ENCODE data around the gene GABRG3.

The GABRG3 gene

GRCh38 chr15:27479296-27480140 is 508.5 kb downstream of the GABRG3 start:
- H3K9me3 ChIP-seq (ENCODE audit: low read length), result peaks cover 1% of the 10 kb centered on the region
- no peaks in the 10 kb centered on the region for H3K27me3 ChIP-seq (ENCODE audit: insufficient read depth, low read length)
- H3K36me3 ChIP-seq (ENCODE audit: insufficient read depth, low read length), result no peaks in the 10 kb centered on the region
- H3K4me1 ChIP-seq (ENCODE audit: insufficient read depth, low read length), result peaks cover 21% of the 10 kb centered on the region
- H2AFZ ChIP-seq (ENCODE audit: low read depth, low read length), result no peak overlapping the region
- no peak overlapping the region for H3K4me3 ChIP-seq (ENCODE audit: low read length)

DNA sequence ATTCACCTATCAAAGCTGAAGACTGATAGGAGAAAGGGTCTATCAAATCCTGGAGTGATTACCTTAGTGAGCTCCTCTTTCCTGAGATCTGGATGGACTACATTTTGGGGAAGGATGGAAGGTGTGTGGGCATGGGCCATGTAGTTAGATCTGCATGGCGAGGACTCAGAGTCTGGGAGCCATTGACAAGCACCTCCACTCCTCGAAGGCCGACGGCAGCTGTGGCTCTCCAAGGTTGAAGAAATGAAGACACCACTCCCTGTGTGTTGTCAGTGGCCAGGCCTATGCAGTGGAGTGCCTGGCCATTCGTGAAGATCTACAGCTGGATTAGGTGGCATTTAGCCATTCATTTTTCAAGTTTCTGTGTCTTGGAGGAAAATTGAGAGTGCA is 509.2 kb downstream of the GABRG3 start:
- H3K27me3 ChIP-seq (ENCODE audit: insufficient read depth, low read length), result no peaks in the 10 kb centered on the region
- peaks cover 1% of the 10 kb centered on the region for H3K9me3 ChIP-seq (ENCODE audit: low read length)
- H2AFZ ChIP-seq (ENCODE audit: low read depth, low read length), result no peak overlapping the region
- no peak overlapping the region for H3K4me3 ChIP-seq (ENCODE audit: low read length)
- H3K36me3 ChIP-seq (ENCODE audit: insufficient read depth, low read length), result no peaks in the 10 kb centered on the region
- H3K4me1 ChIP-seq (ENCODE audit: insufficient read depth, low read length), result peaks cover 21% of the 10 kb centered on the region

- H3K4me3 ChIP-seq (ENCODE audit: low read length), result no peak overlapping the region
- H3K36me3 ChIP-seq (ENCODE audit: insufficient read depth, low read length), result no peaks in the 10 kb centered on the region
- no peaks in the 10 kb centered on the region for H3K27me3 ChIP-seq (ENCODE audit: insufficient read depth, low read length)
- no peak overlapping the region for H2AFZ ChIP-seq (ENCODE audit: low read depth, low read length)
- H3K4me1 ChIP-seq (ENCODE audit: insufficient read depth, low read length), result peaks cover 21% of the 10 kb centered on the region
- peaks cover 1% of the 10 kb centered on the region for H3K9me3 ChIP-seq (ENCODE audit: low read length)
Measured at GRCh38 chr15:27480642-27481041, 509.7 kb downstream of the GABRG3 start.

DNA sequence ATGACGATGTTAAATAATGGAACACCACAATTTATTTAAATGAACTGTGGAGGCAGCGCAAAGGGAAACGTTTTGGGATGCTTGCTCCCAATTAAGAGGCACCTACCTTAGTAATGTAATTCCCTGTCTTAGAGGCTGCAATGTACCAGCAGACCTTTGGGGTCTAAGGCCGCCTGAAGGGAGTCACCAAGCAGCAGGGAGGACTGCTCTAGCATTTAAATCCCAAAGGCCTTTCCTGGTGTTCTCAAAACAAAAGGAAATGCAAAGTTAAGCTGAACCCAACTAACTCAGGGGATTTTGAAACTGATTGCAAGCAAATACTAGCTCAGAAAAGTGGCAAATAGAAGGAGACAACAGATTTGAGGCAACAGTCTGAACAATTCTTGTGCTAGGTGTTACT is 510.8 kb downstream of the GABRG3 start:
- Histone ChIP-seq H2AFZ (ENCODE audit: low read depth, low read length) (no peak overlapping the region), H3K9me3 (ENCODE audit: low read length) (peaks cover 1% of the 10 kb centered on the region), H3K27me3 (ENCODE audit: insufficient read depth, low read length) (no peaks in the 10 kb centered on the region), H3K4me3 (ENCODE audit: low read length) (no peak overlapping the region), H3K36me3 (ENCODE audit: insufficient read depth, low read length) (no peaks in the 10 kb centered on the region), H3K4me1 (ENCODE audit: insufficient read depth, low read length) (peaks cover 21% of the 10 kb centered on the region)

DNA sequence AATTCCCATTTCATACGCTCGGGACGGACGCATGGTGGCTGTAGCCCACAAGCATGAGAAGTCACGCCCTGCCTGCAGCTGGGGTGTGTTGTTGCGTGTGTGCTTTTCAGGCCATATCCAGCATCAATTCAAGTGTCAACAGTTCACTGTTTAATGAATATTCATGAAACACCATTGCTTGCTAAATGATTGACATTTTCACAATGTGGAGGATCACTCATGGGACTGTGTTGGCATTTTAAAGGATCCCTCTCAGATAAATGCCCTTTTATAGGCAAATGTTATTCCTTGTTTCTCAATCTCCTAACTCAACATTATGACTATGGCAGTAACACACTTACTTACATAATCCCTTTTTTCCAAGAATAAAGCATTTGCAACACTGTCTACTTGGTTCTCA is 511.3 kb downstream of the GABRG3 start:
- Histone ChIP-seq H3K4me3 (ENCODE audit: low read length) (no peak overlapping the region), H3K36me3 (ENCODE audit: insufficient read depth, low read length) (no peaks in the 10 kb centered on the region), H3K9me3 (ENCODE audit: low read length) (peaks cover 1% of the 10 kb centered on the region), H3K27me3 (ENCODE audit: insufficient read depth, low read length) (no peaks in the 10 kb centered on the region), H3K4me1 (ENCODE audit: insufficient read depth, low read length) (peaks cover 21% of the 10 kb centered on the region), H2AFZ (ENCODE audit: low read depth, low read length) (no peak overlapping the region)

- Histone ChIP-seq H3K4me1 (ENCODE audit: insufficient read depth, low read length) (peaks cover 21% of the 10 kb centered on the region), H3K36me3 (ENCODE audit: insufficient read depth, low read length) (no peaks in the 10 kb centered on the region), H3K27me3 (ENCODE audit: insufficient read depth, low read length) (no peaks in the 10 kb centered on the region), H2AFZ (ENCODE audit: low read depth, low read length) (no peak overlapping the region), H3K9me3 (ENCODE audit: low read length) (peaks cover 1% of the 10 kb centered on the region), H3K4me3 (ENCODE audit: low read length) (no peak overlapping the region)
Measured at GRCh38 chr15:27483124-27483523, 512.1 kb downstream of the GABRG3 start.

DNA sequence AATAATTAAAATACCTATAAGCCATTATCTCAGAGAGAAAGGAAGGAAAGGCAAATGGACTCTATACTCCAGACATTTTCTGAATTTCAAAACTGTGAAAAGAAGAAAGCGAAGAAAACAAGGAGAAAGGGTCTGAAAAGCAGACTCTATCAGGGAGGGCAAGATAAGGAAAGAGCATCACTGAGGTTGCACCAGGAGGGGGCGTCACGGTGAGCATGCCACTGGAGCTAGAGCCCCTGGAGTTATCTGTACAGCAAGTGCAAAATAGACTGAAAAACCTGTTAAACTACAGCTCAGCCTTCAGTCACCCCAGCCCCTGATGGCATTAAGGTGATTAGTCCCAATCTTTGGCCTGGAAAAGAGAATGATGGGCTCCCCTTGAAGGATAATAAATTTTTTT is 514.3 kb downstream of the GABRG3 start:
- H3K4me1 ChIP-seq (ENCODE audit: insufficient read depth, low read length), result peaks cover 21% of the 10 kb centered on the region
- no peak overlapping the region for H2AFZ ChIP-seq (ENCODE audit: low read depth, low read length)
- H3K36me3 ChIP-seq (ENCODE audit: insufficient read depth, low read length), result no peaks in the 10 kb centered on the region
- H3K4me3 ChIP-seq (ENCODE audit: low read length), result no peak overlapping the region
- H3K9me3 ChIP-seq (ENCODE audit: low read length), result no peaks in the 10 kb centered on the region
- no peaks in the 10 kb centered on the region for H3K27me3 ChIP-seq (ENCODE audit: insufficient read depth, low read length)

- H3K4me3 ChIP-seq (ENCODE audit: low read length), result no peak overlapping the region
- H2AFZ ChIP-seq (ENCODE audit: low read depth, low read length), result no peak overlapping the region
- no peaks in the 10 kb centered on the region for H3K36me3 ChIP-seq (ENCODE audit: insufficient read depth, low read length)
- H3K9me3 ChIP-seq (ENCODE audit: low read length), result no peaks in the 10 kb centered on the region
- no peaks in the 10 kb centered on the region for H3K27me3 ChIP-seq (ENCODE audit: insufficient read depth, low read length)
- peaks cover 21% of the 10 kb centered on the region for H3K4me1 ChIP-seq (ENCODE audit: insufficient read depth, low read length)
Measured at GRCh38 chr15:27486051-27486450, 515.1 kb downstream of the GABRG3 start.

DNA sequence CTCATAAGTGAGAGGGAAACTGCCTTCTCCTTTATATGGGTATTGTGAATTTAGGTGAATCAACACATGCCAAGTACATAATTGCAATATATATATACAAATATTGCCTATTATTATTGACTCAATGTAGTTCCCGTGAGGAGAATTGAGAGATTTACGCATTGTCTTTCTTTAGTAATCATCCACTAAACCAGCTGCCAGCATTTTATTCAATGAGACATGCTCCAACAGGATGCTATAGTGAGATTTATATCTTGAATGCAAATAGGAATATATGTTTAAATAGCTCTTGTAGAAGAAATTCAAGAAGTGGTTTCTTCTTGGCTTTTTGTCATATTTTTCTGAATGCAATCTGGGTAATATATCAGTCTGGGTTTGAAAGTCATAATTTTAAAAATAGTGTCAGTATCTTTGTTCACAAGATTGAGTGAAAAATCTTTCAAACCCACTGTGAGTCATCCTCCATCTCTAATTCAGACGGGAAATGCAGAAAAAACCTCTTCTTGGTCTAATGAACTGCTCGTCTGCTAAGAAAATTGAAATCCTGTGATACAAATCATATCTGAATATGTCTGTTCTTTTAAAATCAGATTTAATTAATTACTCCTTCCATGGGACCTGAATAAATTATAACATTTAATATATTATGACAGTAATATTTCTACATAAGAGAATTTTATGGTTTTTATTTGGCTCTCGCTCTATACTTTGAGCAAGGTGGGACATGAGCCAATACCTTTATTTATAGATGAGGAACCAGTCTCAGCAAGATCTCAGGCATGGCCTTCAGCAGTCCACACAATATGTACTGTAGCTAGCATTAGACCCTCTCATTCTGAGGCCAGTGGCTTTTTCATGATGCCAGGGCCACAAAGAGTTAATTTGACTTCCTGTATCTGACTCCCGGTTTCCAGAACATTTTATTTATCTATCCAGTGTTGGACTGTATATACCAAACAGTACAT is 516.0 kb downstream of the GABRG3 start:
- Histone ChIP-seq H2AFZ (ENCODE audit: low read depth, low read length) (no peak overlapping the region), H3K36me3 (ENCODE audit: insufficient read depth, low read length) (no peaks in the 10 kb centered on the region), H3K9me3 (ENCODE audit: low read length) (no peaks in the 10 kb centered on the region), H3K27me3 (ENCODE audit: insufficient read depth, low read length) (no peaks in the 10 kb centered on the region), H3K4me1 (ENCODE audit: insufficient read depth, low read length) (peaks cover 16% of the 10 kb centered on the region), H3K4me3 (ENCODE audit: low read length) (no peak overlapping the region)

DNA sequence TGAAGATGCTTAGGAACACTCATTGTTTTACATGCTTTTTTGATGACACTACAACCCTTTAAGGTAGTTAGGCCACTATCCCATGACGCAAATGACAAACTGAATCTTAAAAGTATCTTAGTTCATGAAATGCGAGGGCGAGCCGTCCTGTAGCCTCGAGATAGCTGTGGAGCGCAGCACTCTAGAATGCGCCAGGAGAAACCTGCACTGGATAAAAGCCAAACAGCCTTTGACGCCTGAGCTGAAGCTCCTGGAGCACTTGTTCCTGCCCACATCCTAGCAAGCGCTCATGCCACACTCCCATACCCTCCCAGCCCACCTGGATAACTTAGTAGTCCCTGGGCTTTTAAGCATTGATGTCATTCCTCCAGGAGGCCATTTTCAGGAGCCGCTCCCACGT is 516.9 kb downstream of the GABRG3 start:
- Histone ChIP-seq H3K9me3 (ENCODE audit: low read length) (no peaks in the 10 kb centered on the region), H3K4me3 (ENCODE audit: low read length) (no peak overlapping the region), H3K27me3 (ENCODE audit: insufficient read depth, low read length) (no peaks in the 10 kb centered on the region), H3K4me1 (ENCODE audit: insufficient read depth, low read length) (peaks cover 8% of the 10 kb centered on the region), H2AFZ (ENCODE audit: low read depth, low read length) (no peak overlapping the region), H3K36me3 (ENCODE audit: insufficient read depth, low read length) (no peaks in the 10 kb centered on the region)

DNA sequence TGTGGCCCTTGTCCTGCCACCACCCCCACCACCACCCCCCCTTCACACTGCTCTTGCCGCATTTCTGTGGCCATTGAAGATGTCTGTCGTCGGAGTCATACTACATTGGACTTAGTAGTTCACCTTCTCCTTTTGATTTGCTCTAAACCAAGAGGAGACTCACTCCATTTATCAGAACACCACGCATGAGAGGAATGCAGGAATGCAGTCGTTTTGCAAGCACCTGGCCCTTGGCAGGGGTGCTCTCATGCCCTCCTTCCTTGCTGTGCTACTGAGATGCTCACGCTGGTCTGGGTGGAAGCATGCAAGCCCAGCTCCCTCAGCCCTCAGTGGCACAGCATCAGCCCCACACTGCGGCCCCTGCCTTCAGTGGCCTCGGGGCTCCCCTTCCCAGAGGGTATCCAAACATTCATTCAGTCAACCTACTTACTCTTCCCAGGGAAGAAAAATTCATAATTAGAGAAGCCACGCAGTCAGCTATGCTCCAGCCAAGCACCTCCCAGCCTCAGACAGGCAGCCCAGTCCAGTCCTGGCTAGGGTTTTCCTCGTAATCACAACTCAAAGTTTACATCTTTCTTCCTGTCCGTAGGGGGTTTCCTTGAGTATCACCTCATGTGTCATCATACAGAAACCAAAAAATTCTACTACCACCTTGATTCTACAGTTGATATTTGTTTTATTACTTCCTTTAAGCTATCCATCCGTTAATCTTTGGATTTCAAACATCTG is 520.0 kb downstream of the GABRG3 start:
- Histone ChIP-seq H3K27me3 (ENCODE audit: insufficient read depth, low read length) (no peaks in the 10 kb centered on the region), H3K4me3 (ENCODE audit: low read length) (no peak overlapping the region), H3K36me3 (ENCODE audit: insufficient read depth, low read length) (no peaks in the 10 kb centered on the region)

GRCh38 chr15:27491666-27492621 is 521.0 kb downstream of the GABRG3 start:
- H2AFZ ChIP-seq (ENCODE audit: low read depth, low read length), result no peak overlapping the region
- H3K27me3 ChIP-seq (ENCODE audit: insufficient read depth, low read length), result no peaks in the 10 kb centered on the region
- H3K36me3 ChIP-seq (ENCODE audit: insufficient read depth, low read length), result no peaks in the 10 kb centered on the region
- no peaks in the 10 kb centered on the region for H3K9me3 ChIP-seq (ENCODE audit: low read length)
- H3K4me1 ChIP-seq (ENCODE audit: insufficient read depth, low read length), result no peaks in the 10 kb centered on the region
- no peak overlapping the region for H3K4me3 ChIP-seq (ENCODE audit: low read length)

More for the DNA sequence above, 520.0 kb downstream of the GABRG3 start:
- Histone ChIP-seq H3K4me1 (ENCODE audit: insufficient read depth, low read length) (no peaks in the 10 kb centered on the region), H3K9me3 (ENCODE audit: low read length) (no peaks in the 10 kb centered on the region), H2AFZ (ENCODE audit: low read depth, low read length) (no peak overlapping the region)

Data from neuron (in vitro differentiated cells).